Measurements from ENCODE around the gene OLFM1.

- TF ChIP-seq CTCF (IDR thresholded peaks at IDR 0.05; ENCODE audit: insufficient read depth, low read depth, low read length) (no peak), EZH2 (IDR thresholded peaks at IDR 0.05; ENCODE audit: insufficient read depth, low read length) (no peak)
These were observed 73.4 kb downstream of the OLFM1 start for GRCh38 chr9:135160862-135161261.

Measured in astrocyte (in vitro differentiated cells and primary cell).